Right forelimb (tissue), 1 donor: ENCODE measurements around the gene MIA.
A peak's percentile ranks its signal among the peaks of the same experiment; 100 is the strongest.
"Not testable (repeated sequence)": the region's sequence is repeated elsewhere in the genome, so short reads cannot be mapped to it uniquely, and the experiment has no call there.

Experiments used
- DNase-seq: peaks from one replicate; pipeline ENCODE4 v3.0.0-alpha.2; 2018

The MIA gene

DNA sequence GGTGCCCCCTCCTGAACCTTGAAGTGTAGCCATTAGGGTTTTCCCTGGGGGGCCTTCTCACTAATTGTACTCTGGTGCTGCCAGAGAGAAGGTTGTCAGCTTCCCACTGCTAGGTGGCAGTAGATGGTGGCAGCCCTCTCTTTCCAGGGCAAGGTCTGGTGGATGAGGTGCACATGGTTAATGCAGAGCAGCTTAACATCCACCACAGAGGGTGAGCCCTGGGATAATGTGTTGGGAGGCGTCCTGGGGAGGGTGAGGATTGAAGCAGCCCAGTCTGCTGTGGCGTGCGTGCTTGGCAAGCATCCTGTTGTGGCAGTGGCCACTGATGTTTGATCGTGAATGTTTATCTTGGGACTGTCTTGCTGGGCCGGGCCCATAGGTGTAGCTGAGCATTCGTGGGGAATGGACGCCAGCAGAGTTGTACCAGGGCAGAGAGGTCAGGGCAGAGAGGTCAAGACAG lies 29.5 kb downstream of the MIA start:
- DNase-seq, result no peak

DNA sequence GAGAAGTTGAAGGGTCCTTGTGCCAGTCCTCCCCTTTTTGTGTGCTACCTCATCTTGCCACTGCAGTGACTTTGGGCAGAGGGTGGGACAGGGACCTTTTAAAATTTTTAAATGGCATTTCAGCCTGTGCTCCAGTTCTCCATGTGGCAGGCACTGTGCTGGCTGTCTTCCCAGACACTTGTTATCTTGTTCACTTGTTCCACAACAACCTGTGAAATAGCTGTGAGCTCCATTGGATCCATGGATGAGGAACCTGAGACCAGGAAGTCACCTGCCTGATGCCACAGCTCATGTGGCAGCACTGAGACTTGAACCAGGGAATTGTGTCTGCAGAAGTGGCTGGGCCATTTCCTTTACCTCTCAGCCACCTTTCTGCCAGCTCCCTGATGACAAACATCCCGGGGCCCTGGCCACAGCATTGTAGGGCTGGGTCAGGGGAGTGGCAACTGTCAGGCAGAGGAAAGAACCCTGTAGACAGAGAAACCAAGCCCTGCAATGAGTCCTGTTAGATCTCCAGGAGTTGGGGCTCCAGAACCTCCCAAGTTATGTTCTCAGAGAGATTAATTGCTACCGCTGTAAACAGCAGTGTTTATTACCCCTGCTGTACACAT lies 30.0 kb downstream of the MIA start:
- no peak for DNase-seq

DNA sequence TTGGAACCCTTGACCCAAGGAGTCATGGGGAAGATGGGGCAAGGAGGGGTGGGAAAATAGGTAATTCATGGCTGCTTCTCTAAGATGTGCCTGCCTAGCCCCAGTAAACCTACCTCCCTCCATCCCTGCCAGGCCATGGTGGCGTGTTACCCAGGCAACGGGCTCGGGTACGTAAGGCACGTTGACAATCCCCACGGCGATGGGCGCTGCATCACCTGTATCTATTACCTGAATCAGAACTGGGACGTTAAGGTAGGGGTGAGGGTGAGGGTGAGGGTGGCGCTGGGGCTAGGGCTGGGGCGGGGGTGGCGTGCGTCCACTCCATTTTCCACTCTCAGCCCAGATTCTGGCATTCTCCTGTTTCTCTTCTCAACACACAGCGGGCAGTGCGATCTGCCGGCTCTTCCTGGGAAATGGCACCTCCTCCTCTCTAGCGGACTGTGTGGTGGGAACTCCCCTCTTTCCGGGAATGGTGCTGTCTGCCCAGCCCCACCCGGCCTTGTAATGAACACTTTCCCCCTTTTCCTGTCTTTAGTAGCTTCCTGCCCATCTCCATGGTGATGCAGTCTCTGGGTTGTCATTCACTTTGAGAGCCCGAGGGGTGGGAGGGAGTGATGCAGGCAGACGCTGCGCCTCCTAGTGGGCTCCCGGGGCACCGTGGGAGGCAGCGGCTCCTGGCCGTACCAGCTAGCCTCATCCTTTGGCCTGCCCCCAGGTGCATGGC lies 31.3 kb downstream of the MIA start:
- peak; percentile 88 for DNase-seq

DNA sequence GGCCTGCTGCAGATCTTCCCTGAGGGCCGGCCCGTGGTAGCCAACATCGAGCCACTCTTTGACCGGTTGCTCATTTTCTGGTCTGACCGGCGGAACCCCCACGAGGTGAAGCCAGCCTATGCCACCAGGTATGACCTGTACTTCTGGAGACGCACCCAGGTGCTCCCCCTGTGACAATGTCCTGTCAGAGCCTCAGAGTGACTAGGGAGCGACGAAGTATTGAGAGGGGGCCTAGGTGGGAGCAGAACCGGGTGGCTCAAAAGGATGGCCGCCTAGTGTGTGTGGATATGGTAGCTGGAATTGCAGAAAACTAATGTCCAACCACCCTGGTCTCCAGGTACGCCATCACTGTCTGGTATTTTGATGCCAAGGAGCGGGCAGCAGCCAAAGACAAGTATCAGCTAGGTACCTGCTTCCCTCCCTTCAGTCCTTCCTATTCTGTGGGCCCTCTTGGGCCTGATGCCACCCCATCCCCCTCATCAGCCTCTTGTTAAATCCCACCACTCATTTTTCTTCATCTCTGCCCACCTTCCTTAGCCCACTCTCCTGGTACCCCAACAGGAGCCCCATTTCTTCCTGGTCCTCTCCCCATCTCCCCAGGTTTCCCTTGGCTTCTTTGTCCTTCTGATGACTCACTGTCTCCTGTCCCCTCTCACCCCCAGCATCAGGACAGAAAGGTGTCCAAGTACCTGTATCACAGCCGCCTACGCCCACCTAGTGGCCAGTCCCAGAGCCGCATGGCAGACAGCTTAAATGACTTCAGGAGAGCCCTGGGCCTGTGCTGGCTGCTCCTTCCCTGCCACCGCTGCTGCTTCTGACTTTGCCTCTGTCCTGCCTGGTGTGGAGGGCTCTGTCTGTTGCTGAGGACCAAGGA lies 32.1 kb downstream of the MIA start:
- no peak for DNase-seq

- no peak for DNase-seq
Measured at GRCh38 chr19:40808021-40808325, 32.7 kb downstream of the MIA start.

DNA sequence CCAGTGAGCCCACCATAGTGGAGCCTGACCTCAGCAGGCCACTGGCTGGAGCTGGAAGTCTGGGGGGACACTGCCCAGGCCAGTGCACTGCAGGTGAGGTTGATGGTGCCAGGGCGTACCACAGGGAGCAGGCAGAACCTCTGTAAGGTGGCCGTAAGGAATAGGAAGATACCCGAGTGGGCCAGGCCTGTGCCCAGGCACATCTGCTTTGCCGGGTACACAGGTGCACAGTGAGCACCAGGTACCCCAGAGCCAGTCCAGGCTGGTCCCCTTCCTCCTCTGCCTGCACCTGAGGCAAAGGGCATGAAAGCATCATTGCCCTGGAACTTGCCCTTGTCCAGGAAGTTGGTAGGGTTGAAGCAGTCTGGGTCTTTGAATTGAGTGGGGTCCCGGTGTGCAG lies 33.2 kb downstream of the MIA start:
- no peak for DNase-seq

DNA sequence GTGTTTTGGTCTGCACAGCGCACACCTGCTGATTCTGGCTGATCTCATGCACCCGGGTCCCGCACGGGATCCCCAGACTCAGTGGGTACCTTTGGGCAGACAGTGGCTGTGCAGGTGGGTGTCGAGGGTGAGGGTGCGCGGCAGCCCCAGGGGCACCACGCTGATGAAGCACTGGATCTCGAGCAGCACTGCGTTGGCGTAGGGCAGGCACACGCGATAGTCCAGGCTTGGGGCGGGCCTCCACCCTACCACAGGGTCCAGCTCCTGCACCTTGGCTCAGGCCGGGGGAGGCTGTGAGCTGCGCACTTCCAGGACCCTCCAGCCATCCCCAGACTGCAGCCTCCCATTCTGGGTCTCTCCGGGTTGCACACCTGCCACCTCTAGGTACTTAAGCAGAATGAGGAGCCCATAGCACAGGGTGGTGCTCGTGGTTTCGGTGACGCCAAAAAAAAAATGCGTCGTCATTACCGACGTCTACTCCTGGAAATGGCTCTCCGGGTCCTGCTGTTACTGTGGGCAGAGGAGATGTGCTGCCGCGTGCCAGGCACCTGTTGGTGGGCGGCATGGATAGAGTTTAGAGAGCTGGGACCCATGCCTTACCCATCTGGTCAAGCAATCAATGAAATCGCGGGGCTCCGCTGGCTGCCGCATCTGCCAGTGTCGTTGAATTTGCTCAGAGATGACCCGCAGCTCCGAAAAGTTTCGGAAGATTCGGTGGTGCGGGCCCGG lies 34.2 kb downstream of the MIA start:
- DNase-seq, result no peak

DNA sequence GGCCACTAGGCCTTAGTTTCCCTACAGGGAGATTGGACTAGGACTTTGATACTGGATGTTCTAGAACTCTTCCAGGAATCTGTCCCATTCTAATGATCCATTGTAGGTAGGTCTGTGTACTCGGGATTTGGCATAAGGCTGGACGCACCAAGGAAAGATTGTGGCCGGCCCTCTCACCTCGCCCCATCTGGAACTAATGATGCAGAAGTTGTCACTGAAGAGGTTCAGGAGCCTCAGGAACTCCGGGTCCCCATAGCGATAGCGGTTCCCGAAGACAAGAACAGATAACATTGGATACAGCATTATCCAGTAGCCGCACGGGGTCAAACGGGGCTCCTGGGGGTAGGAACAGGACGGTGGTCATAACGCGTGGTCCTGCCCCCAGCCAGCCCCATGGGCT lies 34.8 kb downstream of the MIA start:
- DNase-seq, result no peak

GRCh38 chr19:40810649-40811408 lies 35.5 kb downstream of the MIA start:
- DNase-seq, result peak; percentile 87

- DNase-seq, result no peak
Measured at GRCh38 chr19:40811478-40812341, 36.4 kb downstream of the MIA start.

DNA sequence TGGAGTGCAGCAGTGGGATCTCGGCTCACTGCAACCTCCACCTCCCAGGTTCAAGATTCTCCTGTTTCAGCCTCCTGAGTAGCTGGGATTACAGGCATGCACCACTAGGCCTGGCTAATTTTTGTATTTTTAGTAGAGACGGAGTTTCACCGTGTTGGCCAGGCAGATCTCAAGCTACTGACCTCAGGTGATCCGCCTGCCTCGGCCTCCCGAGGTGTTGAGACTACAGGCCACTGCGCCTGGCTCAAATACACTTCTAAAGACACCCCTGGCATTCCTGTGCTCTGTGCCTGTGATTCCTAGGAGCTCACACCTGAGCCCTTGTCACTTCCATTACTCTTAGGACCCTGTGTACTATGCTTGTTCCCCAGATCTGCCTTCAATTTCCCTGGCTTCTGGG lies 37.2 kb downstream of the MIA start:
- not testable (repeated sequence) for DNase-seq

DNA sequence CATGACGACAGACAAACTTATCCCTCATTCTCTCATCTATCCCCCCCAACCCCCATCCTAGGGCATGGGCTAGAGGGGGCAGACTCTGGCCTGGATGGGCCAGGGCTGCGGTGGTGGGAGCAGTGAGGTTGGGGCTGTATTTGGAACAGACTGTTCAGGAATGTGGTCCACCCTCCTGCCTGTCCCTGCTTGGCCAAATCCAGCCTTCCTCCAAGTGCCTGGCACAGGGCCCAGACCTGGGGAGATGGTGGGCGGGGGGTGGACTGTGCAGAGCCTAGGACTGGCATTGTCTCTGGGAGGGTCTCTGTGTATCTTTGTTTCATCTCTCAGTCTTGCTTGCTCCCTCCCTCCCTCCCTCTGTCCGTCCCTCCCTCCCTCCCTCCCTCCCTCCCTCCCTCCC lies 37.9 kb downstream of the MIA start:
- peak; percentile 61 for DNase-seq

DNA sequence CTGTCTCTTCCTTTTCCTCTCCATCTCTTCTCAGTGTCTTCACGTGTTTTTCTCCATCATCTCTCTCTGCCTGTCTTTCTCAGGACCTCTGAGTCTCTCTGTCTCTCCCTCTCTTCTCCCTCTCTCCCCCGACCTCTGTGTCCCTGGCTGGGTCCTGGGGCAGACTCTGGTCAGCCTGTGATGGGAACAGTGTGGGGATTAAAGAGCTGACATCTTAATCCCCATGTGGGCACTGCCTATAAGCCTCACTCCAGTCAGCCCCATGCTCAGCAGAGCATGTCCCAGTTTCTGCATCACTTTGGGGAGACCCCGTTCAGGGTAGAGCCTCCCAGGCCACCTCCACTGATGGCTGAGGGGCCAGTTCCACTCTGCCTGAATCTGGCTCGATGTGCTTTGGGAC lies 39.9 kb downstream of the MIA start:
- DNase-seq, result no peak

DNA sequence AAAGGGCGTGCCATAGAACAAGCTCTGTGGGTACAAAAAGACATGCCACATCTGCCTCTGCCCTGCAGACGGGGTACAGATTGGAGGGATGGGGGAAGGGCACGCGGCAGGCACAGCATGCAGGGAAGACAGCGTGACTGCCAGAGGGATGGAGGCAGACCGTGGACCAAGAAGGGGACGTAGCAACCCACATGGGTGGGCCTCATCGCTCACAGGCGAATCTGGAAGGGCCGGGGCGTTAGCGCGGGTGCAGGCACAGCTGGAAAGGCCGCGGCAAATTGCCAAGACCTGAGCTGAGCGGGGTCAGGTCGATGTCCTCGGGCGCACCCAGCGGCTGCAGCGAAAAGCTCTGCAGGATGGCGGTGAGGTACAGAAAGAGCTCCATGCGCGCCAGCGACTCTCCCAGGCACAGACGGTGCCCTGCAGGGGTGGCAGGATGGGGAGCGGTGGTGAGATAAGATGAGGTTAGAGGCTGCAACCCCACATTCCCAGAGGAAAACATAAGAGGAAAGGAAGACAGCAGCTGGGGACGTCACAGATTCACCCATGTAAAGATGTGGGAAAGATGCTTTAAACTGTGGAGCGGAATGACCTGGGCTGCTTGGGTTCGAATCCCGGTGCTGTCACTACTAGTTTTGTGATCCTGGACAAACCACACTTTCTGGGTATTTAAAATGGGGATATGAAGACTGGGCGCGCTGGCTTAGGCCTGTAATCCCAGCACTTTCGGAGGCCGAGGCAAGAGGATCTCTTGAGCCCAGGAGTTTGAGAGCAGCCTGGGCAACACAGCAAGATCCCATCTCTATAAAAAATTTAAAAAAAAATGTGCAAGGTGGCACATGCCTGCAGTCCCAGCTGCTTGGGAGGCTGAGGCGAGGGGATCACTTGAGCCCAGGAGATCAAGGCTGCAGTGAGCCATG lies 43.4 kb downstream of the MIA start:
- peak; percentile 69 for DNase-seq

DNA sequence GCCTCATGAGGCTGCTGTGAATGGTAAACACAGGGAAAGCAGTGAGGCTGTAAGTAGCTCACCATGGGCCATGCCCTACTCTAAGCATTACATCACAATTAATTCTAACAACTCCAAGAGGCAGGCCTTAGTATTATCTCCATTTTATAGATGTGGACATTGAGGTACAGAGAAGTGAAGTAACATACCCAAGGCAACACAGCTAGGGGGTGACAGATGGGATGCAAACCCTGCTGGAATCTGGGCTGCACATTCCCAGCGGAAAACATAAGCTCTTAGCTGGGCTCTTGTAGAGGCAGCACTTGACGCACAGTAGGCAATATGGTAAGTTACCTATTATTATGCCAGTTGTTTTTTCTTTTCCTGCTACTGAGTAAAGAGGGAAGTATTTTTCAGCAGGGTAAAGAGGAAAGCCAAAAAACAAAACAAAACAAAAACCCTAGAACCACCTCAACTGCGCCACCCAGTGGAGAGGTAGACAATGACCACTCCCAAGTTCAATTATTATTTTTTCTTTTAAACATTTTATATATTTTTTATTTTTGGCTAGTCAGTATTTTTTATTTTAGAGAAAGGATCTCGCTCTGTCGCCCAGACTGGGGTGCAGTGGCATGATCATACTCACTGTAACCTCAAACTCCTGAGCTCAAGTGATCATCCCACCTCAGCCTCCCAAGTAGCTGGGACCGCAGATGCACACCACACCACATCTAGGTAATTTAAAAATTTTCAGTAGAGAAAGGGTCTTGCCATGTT lies 44.3 kb downstream of the MIA start:
- not testable (repeated sequence) for DNase-seq

DNA sequence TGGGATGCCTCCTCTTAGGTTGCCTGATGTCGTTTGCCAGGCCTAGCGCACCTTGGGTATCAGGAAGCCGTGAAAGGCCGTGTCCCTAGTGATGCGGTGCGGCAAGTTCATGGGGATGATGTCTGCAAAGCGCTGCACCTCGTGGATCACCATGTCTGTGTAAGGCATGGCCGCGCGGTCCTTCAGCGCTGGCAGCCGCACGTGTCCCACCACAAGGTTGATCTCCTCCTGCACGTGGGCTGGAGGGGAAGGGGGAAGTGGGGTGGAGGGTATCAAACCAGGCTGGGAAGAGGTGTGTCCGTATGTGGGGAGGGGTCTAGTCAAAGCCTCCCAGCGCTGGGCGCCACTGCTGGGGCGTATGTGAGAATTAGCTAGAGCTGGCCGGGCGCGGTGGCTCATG lies 46.8 kb downstream of the MIA start:
- DNase-seq, result no peak

DNA sequence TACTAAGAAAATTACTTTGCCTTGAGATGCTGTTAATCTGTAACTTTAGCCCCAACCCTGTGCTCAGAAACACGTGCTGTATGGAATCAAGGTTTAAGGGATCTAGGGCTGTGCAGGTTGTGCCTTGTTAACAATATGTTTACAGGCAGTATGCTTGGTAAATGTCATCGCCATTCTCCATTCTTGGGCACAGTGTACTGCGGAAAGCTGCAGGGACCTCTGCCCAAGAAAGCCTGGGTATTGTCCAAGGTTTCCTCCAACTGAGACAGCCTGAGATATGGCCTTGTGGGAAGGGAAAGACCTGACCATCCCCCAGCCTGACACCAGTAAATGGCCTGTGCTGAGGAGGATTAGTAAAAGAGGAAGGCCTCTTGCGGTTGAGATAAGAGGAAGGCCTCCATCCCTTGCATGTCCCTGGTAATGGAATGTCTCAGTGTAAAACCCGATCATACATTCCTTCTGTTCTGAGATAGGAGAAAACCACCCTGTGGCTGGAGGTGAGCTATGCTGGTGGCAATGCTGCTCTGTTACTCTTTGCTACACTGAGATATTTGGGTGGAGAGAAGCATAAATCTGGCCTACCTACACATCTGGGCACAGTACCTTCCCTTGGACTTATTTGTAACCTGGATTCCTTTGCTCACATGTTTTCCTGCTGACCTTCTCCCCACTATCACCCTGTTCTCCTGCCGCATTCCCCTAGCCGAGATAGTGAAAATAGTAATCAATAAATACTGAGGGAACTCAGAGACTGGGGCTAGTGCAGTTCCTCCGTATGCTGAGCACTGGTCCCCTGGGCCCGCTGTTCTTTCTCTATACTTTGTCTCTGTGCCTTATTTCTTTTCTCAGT lies 47.6 kb downstream of the MIA start:
- not testable (repeated sequence) for DNase-seq

DNA sequence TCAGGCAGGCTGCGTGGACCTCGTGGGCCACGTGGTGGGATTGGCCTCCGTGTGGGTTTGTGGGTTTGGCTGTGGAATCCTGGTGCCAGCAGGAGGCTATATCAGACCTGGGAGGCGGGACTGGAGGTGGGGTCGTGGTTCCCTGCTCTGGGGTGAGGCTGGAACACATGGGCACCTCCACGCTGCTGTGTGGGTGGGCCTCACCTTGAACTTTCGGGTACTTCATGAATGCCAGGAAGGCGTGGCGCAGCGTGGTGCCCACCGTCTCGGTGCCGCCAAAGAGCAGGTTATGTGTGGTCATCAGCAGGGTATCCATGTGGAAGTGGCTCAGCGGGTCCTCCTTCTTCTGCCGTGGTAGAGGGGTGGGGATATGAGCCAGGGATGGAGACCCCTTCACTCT lies 49.6 kb downstream of the MIA start:
- not testable (repeated sequence) for DNase-seq
